Measurements from ENCODE around the gene MUC4.
A peak's percentile ranks its signal among the peaks of the same experiment; 100 is the strongest.
"Not testable (repeated sequence)": the region's sequence is repeated elsewhere in the genome, so short reads cannot be mapped to it uniquely, and the experiment has no call there.

The MUC4 gene

GRCh38 chr3:195815169-195815771 is 3.5 kb upstream of the MUC4 start:
- no peak for DNase-seq (ENCODE audit: low read depth, low spot score)
- no peak overlapping the region for H3K4me3 ChIP-seq (ENCODE audit: low read length)

GRCh38 chr3:195813916-195814640 is 2.3 kb upstream of the MUC4 start:
- no peak overlapping the region for H3K4me3 ChIP-seq (ENCODE audit: low read length)
- no peak for DNase-seq (ENCODE audit: low read depth, low spot score)

DNA sequence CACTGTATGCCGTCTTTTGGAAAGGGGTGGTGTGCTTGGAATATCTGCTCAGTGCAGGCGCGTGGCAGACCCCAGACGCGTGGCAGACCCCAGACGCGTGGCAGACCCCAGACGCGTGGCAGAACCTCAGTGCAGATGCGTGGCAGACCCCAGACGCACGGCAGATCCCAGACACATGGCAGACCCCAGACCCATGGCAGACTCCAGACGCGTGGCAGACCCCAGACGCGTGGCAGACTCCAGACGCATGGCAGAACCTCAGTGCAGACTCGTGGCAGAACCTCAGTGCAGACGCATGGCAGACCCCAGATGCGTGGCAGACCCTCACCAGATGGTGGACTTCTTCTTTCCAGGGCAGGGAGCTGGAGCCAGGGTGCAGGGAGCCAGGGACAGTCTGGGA is 637 bp upstream of the MUC4 start:
- no peak overlapping the region for H3K4me3 ChIP-seq (ENCODE audit: low read length)
- DNase-seq (ENCODE audit: low read depth, low spot score): no peak

- DNase-seq (ENCODE audit: low read depth, low spot score): no peak
- no peak overlapping the region for H3K4me3 ChIP-seq (ENCODE audit: low read length)
Measured at GRCh38 chr3:195810455-195810845, 1.3 kb downstream of the MUC4 start.

DNA sequence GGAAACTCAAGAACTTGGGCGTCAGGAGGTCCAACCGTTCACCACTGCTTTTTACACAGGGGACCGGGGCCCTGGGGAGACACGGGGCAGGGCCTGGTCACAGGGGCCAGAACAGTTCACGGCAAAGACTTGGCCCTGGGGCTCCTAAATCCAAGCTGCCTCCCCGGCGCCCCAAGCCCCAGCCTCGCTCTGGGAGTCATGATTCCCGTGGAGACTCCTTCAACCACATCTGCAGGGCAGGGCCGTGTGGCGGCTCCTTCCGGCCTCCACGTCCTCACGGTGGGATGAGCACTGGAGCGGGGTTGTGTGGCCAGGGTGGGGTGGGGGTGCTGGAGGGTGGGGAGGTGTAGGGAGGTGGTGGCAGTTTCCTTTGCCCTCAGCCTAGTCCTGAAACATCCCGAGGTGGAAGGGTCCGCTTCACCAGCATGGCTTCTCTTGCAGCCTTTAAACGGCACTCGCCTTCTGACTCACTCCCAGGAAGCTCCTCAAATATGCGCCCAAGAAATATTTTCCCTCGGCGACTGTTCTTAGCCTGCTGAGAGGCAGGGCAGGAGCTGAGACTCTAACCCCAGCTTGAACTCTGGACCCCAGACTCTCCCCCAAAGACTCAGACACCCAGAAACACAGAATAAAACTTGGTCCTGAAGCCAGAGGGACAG is 1.8 kb downstream of the MUC4 start:
- DNase-seq (ENCODE audit: low read depth, low spot score): no peak
- no peak overlapping the region for H3K4me3 ChIP-seq (ENCODE audit: low read length)

- DNase-seq (ENCODE audit: low read depth, low spot score): no peak
- H3K4me3 ChIP-seq (ENCODE audit: low read length): no peak overlapping the region
Measured at GRCh38 chr3:195809291-195809785, 2.4 kb downstream of the MUC4 start.

- DNase-seq (ENCODE audit: low read depth, low spot score): no peak
- H3K4me3 ChIP-seq (ENCODE audit: low read length): no peak overlapping the region
Measured at GRCh38 chr3:195808741-195809290, 2.9 kb downstream of the MUC4 start.

GRCh38 chr3:195807681-195808121 is 4.0 kb downstream of the MUC4 start:
- no peak overlapping the region for H3K4me3 ChIP-seq (ENCODE audit: low read length)
- no peak for DNase-seq (ENCODE audit: low read depth, low spot score)

DNA sequence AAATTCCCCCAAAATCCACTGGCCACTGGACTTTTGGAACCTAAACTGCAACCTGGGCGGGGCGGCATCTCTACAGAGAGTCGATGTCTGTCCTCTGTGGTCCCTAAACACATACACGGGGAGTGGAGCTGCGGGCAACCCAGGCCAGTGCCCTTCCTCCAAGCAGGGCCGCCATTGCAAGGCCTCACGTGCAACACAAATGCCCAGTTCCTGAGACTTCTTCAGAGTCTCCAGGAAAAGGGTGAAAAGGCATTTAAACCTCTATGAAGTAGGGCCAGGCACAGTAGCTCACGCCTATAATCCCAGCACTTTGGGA is 4.9 kb downstream of the MUC4 start:
- H3K4me3 ChIP-seq (ENCODE audit: low read length): no peak overlapping the region
- DNase-seq (ENCODE audit: low read depth, low spot score): no peak

DNA sequence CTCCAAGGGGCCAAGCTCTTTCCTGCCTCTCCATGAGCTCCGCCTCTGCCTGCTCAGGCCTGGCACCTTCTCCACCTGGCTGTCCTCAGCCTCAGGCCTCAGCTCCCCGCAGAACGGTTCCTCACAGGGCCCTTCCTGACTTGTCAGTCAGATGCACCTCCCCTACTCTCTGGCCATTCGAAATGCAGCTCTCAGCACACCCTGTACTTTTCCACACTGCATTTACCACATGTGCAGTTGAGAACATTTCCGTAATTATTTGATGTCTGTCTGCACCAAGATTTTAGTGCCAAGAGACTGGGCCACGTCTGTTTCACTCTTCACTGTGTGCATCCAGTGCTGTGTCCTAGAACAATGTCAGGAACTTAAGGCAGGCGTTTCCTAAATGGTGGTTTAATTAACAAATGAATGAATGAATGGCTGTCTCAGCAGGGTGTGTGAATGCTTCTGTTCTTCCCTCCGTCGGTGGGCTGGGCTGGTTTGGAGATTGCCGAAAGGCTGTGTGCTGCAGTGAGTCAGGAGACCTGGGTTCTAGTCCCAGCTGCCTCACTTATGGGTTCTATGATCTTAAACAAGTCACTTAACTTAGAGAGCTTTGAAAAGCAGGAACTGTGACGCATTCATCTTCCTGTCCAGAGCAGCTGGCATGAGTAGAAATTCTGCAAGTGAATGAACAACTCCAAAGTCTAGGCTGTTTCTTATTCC is 5.4 kb downstream of the MUC4 start:
- no peak overlapping the region for H3K4me3 ChIP-seq (ENCODE audit: low read length)
- DNase-seq (ENCODE audit: low read depth, low spot score): no peak

DNA sequence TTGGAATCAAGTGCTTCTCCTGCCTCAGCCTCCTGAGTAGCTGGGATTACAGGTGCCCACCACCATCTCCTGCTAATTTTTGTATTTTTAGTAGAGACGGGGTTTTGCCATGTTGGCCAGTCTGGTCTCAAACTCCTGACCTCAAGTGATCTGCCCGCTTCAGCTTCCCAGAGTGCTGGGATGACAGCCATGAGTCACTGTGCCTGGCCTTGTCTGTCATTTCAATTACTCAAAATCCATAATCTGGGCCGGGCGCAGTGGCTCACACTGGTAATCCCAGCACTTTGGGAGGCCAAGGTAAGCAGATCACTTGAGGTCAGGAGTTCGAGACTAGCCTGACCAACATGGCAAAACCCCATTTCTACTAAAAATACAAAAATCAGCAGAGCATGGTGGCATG is 6.1 kb downstream of the MUC4 start:
- DNase-seq (ENCODE audit: low read depth, low spot score): not testable (repeated sequence)

GRCh38 chr3:195805181-195805580 is 6.5 kb downstream of the MUC4 start:
- H3K4me3 ChIP-seq (ENCODE audit: low read length): no peak overlapping the region
- DNase-seq (ENCODE audit: low read depth, low spot score): no peak

More for the DNA sequence above, 6.1 kb downstream of the MUC4 start:
- not testable (repeated sequence) for H3K4me3 ChIP-seq (ENCODE audit: low read length)

DNA sequence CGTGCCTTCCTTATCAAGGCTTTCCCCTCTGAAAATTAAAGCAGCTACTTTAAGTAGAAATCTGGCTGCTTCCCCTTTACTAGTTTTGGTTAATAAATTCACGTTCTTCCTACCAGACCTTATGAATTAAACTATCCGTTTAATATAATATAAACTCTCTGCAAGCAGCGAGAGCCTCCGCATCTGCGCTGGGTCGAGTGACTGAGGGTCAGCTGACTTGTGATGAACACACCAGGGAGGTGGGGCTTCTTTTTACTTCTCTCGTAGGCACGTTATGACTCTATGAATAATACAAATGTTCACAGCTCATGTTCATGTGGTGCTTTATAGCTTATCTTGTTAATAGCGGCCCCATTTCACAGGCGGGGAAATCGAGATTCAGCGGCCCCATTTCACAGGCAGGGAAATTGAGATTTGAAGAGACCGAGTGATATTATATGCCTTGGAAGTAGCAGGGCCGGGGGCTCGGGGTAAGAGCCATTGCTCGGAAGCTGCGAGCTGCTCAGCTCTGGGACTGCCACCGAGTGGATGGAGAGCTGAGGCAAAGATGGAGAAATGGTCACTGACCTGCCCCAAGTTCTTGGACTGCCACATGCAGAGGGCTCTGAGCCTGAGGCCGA is 8.3 kb downstream of the MUC4 start:
- H3K4me3 ChIP-seq (ENCODE audit: low read length): no peak overlapping the region
- DNase-seq (ENCODE audit: low read depth, low spot score): no peak

GRCh38 chr3:195802795-195803194 is 8.9 kb downstream of the MUC4 start:
- no peak for DNase-seq (ENCODE audit: low read depth, low spot score)

GRCh38 chr3:195802261-195802701 is 9.4 kb downstream of the MUC4 start:
- peak; percentile 85 for DNase-seq (ENCODE audit: low read depth, low spot score)
- H3K4me3 ChIP-seq (ENCODE audit: low read length): peak overlapping the region; percentile 16; the same call in 1 of the 2 replicates

More at GRCh38 chr3:195802795-195803194, 8.9 kb downstream of the MUC4 start:
- peak overlapping the region; percentile 7; the same call in 1 of the 2 replicates for H3K4me3 ChIP-seq (ENCODE audit: low read length)

DNA sequence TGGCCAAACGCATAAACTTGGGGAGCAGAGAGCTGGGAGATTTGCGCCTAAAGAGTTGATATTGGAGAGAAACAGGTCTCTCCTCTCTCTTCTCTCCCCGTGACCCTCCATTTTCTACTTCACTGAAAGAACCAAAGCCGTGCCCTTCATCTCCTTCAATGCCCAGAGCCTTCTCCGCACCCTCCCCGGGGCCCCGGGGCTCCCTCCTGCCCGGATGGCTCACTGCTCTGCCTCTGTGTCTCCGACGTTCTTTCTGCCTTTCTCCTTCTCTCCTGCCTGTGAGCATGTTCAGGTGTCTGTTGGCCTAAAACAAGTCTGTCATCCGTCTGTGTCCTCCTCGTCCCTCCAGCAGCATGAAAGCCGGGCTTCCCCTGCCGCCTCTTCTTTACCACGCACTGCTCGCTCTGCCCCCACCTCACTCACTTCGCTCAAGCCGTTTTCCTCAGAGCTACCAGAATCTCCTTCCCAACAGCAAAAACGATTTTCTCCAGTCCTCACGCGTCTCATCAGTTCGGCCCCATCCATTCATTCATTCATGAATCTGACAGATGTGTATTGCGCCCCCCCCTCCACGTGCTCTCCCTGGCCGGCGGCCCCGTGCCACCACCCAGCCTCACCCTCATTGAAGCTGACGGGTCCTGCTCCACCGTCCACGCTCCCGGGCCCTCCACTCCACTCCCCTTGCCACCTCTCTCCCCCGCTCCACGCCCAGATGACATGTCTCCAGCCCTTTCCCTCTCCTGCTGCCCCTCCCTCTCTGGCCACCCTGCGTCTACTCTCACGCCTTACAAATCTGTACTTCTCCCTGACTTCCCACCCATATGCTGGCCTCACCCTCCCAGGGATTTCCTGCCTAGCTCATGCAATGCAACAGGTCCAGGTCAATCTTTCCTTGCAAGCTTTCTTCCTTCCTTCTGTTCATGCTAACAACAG is 10.2 kb downstream of the MUC4 start:
- H3K4me3 ChIP-seq (ENCODE audit: low read length): peak overlapping the region; percentile 16; the same call in 1 of the 2 replicates
- DNase-seq (ENCODE audit: low read depth, low spot score): no peak

DNA sequence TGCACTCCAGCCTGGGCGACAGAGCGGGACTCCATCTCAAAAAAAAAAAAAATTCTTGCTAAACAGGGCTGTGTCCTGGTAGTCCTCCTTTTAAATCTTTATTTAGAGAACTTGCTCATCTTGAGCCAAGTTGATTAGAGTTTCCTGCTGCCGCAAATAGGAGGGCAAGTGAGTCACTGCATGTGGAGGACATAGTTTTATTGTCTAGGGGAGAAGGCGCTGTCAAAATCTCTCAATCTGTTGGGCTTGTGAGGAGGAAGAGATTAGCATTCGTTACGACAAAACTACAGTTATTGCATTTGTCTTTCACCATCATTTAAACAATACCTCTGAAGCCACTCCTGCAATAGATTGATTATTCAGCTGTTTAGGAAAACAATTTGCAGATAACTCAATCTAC is 11.5 kb downstream of the MUC4 start:
- no peak for DNase-seq (ENCODE audit: low read depth, low spot score)
- H3K4me3 ChIP-seq (ENCODE audit: low read length): no peak overlapping the region

DNA sequence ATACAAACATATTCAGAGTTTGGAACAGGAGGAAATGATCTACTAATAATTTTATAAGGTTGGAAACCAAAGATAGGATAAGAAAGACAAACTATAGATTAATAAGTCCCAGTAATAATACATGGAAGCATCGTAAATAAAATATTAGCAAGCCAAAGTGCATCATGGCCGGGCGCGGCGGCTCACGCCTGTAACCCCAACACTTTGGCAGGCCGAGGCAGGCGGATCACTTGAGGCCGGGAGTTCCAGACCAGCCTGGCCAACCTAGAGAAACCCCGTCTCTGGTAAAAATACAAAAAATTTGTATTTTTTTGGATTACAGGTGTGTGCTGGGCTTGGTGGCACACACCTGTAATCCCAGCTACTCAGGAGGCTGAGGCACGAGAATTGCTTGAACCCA is 14.9 kb downstream of the MUC4 start:
- no peak for DNase-seq (ENCODE audit: low read depth, low spot score)
- H3K4me3 ChIP-seq (ENCODE audit: low read length): no peak overlapping the region
